ENCODE results near the gene FBXO45. TPM values are rescaled to one million over a fixed set of nuclear protein-coding genes. Genes with fewer than 3 reads are reported as not detected.
"Not testable (repeated sequence)": the region's sequence is repeated elsewhere in the genome, so short reads cannot be mapped to it uniquely, and the experiment has no call there.

Gene FBXO45
- total and polyA plus RNA-seq, 2 of the 4 experiments (the other 2 are of a cell fraction): 3.8 to 5.0 TPM

- H3K23ac ChIP-seq (ENCODE audit: low read depth, low read length): no peak overlapping the region
- no peaks in the 10 kb centered on the region for H3K36me3 ChIP-seq (ENCODE audit: control insufficient read depth, insufficient read depth, low read length)
- dilution Hi-C loops (cut with HindIII; ENCODE audit: low sequenced_read_pairs, unreplicated experiment) (no loop called here), in situ Hi-C loops (cut with MboI; ENCODE audit: low sequenced_read_pairs) (no loop called here), intact Hi-C loops (cut with micrococcal nuclease) (no loop called here)
- no peak for DNase-seq
- H4K8ac ChIP-seq (ENCODE audit: low read depth in 2 of 2, low read length in 2 of 2): no peak overlapping the region
- BruUV-seq (replicated peaks): no TSS peak
- H2AK9ac ChIP-seq (replicated peaks; ENCODE audit: low read depth, low read length, poor library complexity): no peak overlapping the region
- no peaks in the 10 kb centered on the region; the same call in 1 of the 2 replicates for H3K27me3 ChIP-seq (ENCODE audit: control insufficient read depth, insufficient read depth, low read length)
- H2AFZ ChIP-seq (replicated peaks; ENCODE audit: low read length, poor library complexity): no peak overlapping the region
- no peaks in the 10 kb centered on the region for H4K20me1 ChIP-seq (ENCODE audit: insufficient read depth, low read length)
- no peak for ATAC-seq (ENCODE audit: low read depth)
- WGBS, 2 experiments (ENCODE audit: extremely low coverage in 2 of 2, insufficient read length in 1 of 2): no CpG with 5 or more reads among the region's 2 CpGs
- H3K18ac ChIP-seq (ENCODE audit: low read depth, low read length): no peak overlapping the region
- H3K9me3 ChIP-seq (ENCODE audit: control insufficient read depth, insufficient read depth, low read length): peaks cover 6% of the 10 kb centered on the region; the same call in 1 of the 2 replicates
- no peak overlapping the region for H4K91ac ChIP-seq (ENCODE audit: insufficient read depth, low read depth, low read length)
- no peak overlapping the region for H3K4me2 ChIP-seq (ENCODE audit: low read depth, low read length)
- H2BK20ac ChIP-seq (ENCODE audit: low read depth, low read length): no peak overlapping the region
- ChIA-PET POLR2A (ENCODE audit: unreplicated experiment) (no interaction called here), CTCF (no interaction called here)
- no peak overlapping the region for H4K5ac ChIP-seq (ENCODE audit: low read depth, low read length)
- no peaks in the 10 kb centered on the region for H3K79me1 ChIP-seq (ENCODE audit: low read depth in 1 of 2, low read length in 2 of 2)
- no peak overlapping the region for H3K4ac ChIP-seq (ENCODE audit: low read depth, low read length)
- TF ChIP-seq NFE2L2 (IDR thresholded peaks at IDR 0.05; ENCODE audit: low read depth, low read length): no peak
- no peak for TF ChIP-seq CHD1 (IDR thresholded peaks at IDR 0.05; ENCODE audit: low read depth, low read length)
- TF ChIP-seq, protein P1, sequence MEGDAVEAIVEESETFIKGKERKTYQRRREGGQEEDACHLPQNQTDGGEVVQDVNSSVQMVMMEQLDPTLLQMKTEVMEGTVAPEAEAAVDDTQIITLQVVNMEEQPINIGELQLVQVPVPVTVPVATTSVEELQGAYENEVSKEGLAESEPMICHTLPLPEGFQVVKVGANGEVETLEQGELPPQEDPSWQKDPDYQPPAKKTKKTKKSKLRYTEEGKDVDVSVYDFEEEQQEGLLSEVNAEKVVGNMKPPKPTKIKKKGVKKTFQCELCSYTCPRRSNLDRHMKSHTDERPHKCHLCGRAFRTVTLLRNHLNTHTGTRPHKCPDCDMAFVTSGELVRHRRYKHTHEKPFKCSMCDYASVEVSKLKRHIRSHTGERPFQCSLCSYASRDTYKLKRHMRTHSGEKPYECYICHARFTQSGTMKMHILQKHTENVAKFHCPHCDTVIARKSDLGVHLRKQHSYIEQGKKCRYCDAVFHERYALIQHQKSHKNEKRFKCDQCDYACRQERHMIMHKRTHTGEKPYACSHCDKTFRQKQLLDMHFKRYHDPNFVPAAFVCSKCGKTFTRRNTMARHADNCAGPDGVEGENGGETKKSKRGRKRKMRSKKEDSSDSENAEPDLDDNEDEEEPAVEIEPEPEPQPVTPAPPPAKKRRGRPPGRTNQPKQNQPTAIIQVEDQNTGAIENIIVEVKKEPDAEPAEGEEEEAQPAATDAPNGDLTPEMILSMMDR (conservative IDR thresholded peaks at IDR 0.05; ENCODE audit: low read depth, low read length): no peak
- TF ChIP-seq FOS (IDR thresholded peaks at IDR 0.05; ENCODE audit: low read depth, low read length): no peak
- no peak for TF ChIP-seq SMC3 (IDR thresholded peaks at IDR 0.05; ENCODE audit: low read depth, low read length)
- no peak for TF ChIP-seq RAD21 (IDR thresholded peaks at IDR 0.05; ENCODE audit: low read length)
- no peak for TF ChIP-seq MAZ (IDR thresholded peaks at IDR 0.05; ENCODE audit: borderline replicate concordance, low read depth, low read length)
- TF ChIP-seq CEBPB (IDR thresholded peaks at IDR 0.05; ENCODE audit: low read depth, low read length): no peak
- TF ChIP-seq POLR2A (IDR thresholded peaks at IDR 0.05; ENCODE audit: low read depth, low read length): no peak
- TF ChIP-seq BHLHE40 (IDR thresholded peaks at IDR 0.05; ENCODE audit: low read depth, low read length): no peak
- no peak overlapping the region for H3K14ac ChIP-seq (replicated peaks; ENCODE audit: low read depth, low read length)
- no peak overlapping the region for H3K27ac ChIP-seq (ENCODE audit: insufficient read depth, low read length)
- H2AK5ac ChIP-seq (ENCODE audit: low read depth, low read length): no peak overlapping the region
- no peak overlapping the region for H2BK5ac ChIP-seq (ENCODE audit: low read depth, low read length, poor library complexity, severe bottlenecking)
- no peaks in the 10 kb centered on the region for H3K4me1 ChIP-seq (ENCODE audit: control insufficient read depth, insufficient read depth, low read length)
- H2BK15ac ChIP-seq (ENCODE audit: low read depth, low read length): no peak overlapping the region
- no peak overlapping the region for H3K9ac ChIP-seq (ENCODE audit: low read depth, low read length)
- no peaks in the 10 kb centered on the region for H3K9me1 ChIP-seq (ENCODE audit: insufficient read depth, low read length)
- H3K4me3 ChIP-seq (ENCODE audit: insufficient read depth, low read depth, low read length): no peak overlapping the region
- H2BK120ac ChIP-seq (ENCODE audit: low read depth, low read length): no peak overlapping the region
- no peak overlapping the region for H3K56ac ChIP-seq (ENCODE audit: extremely low read depth, insufficient read depth, low read length)
These were observed 21.4 kb upstream of the FBXO45 start for GRCh38 chr3:196547067-196547466.

- WGBS, 2 experiments (ENCODE audit: extremely low coverage in 2 of 2, insufficient read length in 1 of 2): 67% methylated on average over 1 of the region's 1 CpG; no CpG with 5 or more reads in 1 of the 2 experiments
These were observed 19.1 kb upstream of the FBXO45 start for GRCh38 chr3:196549312-196549711.

More at GRCh38 chr3:196549312-196549711, 19.1 kb upstream of the FBXO45 start:
- H2AFZ ChIP-seq (replicated peaks; ENCODE audit: low read length, poor library complexity); POLR2A ChIA-PET (ENCODE audit: unreplicated experiment); H3K27ac ChIP-seq (ENCODE audit: insufficient read depth, low read length); intact Hi-C loops (cut with micrococcal nuclease); H2BK20ac ChIP-seq (ENCODE audit: low read depth, low read length); H3K23ac ChIP-seq (ENCODE audit: low read depth, low read length); H3K4me1 ChIP-seq (ENCODE audit: control insufficient read depth, insufficient read depth, low read length); H3K56ac ChIP-seq (ENCODE audit: extremely low read depth, insufficient read depth, low read length); in situ Hi-C loops (cut with MboI; ENCODE audit: low sequenced_read_pairs); dilution Hi-C loops (cut with HindIII; ENCODE audit: low sequenced_read_pairs, unreplicated experiment); H2AK9ac ChIP-seq (replicated peaks; ENCODE audit: low read depth, low read length, poor library complexity); DNase-seq; H4K8ac ChIP-seq (ENCODE audit: low read depth in 2 of 2, low read length in 2 of 2); H4K91ac ChIP-seq (ENCODE audit: insufficient read depth, low read depth, low read length); H2AK5ac ChIP-seq (ENCODE audit: low read depth, low read length); H3K4me2 ChIP-seq (ENCODE audit: low read depth, low read length); H3K18ac ChIP-seq (ENCODE audit: low read depth, low read length); H3K4me3 ChIP-seq (ENCODE audit: insufficient read depth, low read depth, low read length); ATAC-seq (ENCODE audit: low read depth); H3K9ac ChIP-seq (ENCODE audit: low read depth, low read length); H4K20me1 ChIP-seq (ENCODE audit: insufficient read depth, low read length); H2BK15ac ChIP-seq (ENCODE audit: low read depth, low read length); BruUV-seq (replicated peaks); H3K79me1 ChIP-seq (ENCODE audit: low read depth in 1 of 2, low read length in 2 of 2); H3K27me3 ChIP-seq (ENCODE audit: control insufficient read depth, insufficient read depth, low read length); H3K36me3 ChIP-seq (ENCODE audit: control insufficient read depth, insufficient read depth, low read length); H3K4ac ChIP-seq (ENCODE audit: low read depth, low read length); H3K9me1 ChIP-seq (ENCODE audit: insufficient read depth, low read length); H4K5ac ChIP-seq (ENCODE audit: low read depth, low read length); H2BK5ac ChIP-seq (ENCODE audit: low read depth, low read length, poor library complexity, severe bottlenecking); H3K9me3 ChIP-seq (ENCODE audit: control insufficient read depth, insufficient read depth, low read length); CTCF ChIA-PET; H2BK120ac ChIP-seq (ENCODE audit: low read depth, low read length); H3K14ac ChIP-seq (replicated peaks; ENCODE audit: low read depth, low read length): not testable (repeated sequence)
